Large intestine (tissue), 3 donors: Measurements from ENCODE around the gene COPS9. TPM values are rescaled to one million over a fixed set of nuclear protein-coding genes. Genes with fewer than 3 reads are reported as not detected.

Source experiments
- DNase-seq, 2 donors: peaks; one replicate each; pipeline versions ENCODE4 v3.0.0 to v3.0.0-alpha.2; 2013
- H3K27ac ChIP-seq: one replicate; pipeline ENCODE4 v1.5.1; 2013; ENCODE audit warnings: low read length
- H3K27me3 ChIP-seq: 2 replicates; pipeline ENCODE4 v1.6.1; 2013; ENCODE audit warnings: low read length; ENCODE audit not compliant: control insufficient read depth, insufficient read depth
- H3K36me3 ChIP-seq: 2 replicates; pipeline ENCODE4 v1.6.1; 2013; ENCODE audit warnings: low read length; ENCODE audit not compliant: control insufficient read depth, insufficient read depth
- H3K4me1 ChIP-seq: one replicate; pipeline ENCODE4 v1.6.1; 2013; ENCODE audit warnings: low read length; ENCODE audit not compliant: control insufficient read depth, insufficient read depth
- H3K4me3 ChIP-seq: one replicate; pipeline ENCODE4 v1.5.1; 2013; ENCODE audit warnings: low read length
- H3K9me3 ChIP-seq: one replicate; pipeline ENCODE4 v1.6.1; 2013; ENCODE audit warnings: mild to moderate bottlenecking, low read depth, low read length, moderate library complexity; ENCODE audit not compliant: control insufficient read depth
- WGBS: methylation state at CpG from one replicate; pipeline ENCODE4 v1.1.5; 2013; ENCODE audit warnings: low lambda C conversion rate; ENCODE audit not compliant: insufficient coverage; 5-methylcytosine and 5-hydroxymethylcytosine counted together
- polyA plus RNA-seq: library from polyadenylated mRNA; unstranded; fragments of 120-200 nt; gene quantifications from one replicate; pipeline ENCODE4 v1.2.1, GENCODE V29; 2013

The COPS9 gene
- polyA plus RNA-seq, 1 donor: 106 TPM

DNA sequence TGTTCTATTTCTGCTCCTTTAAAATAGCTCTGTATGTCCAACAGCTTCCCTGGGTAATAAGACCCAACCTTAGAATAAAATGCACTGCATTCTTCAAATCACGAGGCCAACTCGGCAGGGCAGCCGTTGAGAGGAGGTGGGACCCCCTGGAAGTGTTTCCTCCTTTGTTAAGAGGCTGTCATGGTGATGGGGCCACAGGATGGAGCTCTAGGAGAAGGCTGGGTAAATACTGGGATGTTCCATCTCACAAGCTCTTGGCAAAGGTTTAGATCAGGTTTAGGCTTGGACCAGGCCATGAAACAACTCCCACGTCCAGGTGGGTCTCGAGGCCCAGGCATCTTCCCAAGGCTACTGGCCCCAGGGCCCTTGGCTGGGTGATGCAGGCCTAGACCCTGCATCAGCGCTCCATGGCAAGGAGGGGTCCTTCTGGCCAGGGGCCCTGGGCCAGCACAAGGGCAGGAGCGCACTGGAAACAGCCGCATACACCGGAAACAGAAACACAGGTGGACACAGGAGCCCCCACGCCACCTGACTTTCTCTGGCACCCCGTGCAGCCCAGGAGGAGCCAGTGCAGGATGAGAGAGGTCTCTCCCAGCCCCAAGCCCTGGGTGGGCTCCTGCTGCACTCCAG lies 43.2 kb upstream of the COPS9 start:
- peaks cover 4% of the 10 kb centered on the region for H3K27me3 ChIP-seq
- H3K4me1 ChIP-seq: no peaks in the 10 kb centered on the region
- no peak overlapping the region for H3K4me3 ChIP-seq
- H3K36me3 ChIP-seq: no peaks in the 10 kb centered on the region
- no peak overlapping the region for H3K27ac ChIP-seq
- DNase-seq: no peak
- WGBS: no CpG with 5 or more reads among the region's 11 CpGs
- H3K9me3 ChIP-seq: no peaks in the 10 kb centered on the region

DNA sequence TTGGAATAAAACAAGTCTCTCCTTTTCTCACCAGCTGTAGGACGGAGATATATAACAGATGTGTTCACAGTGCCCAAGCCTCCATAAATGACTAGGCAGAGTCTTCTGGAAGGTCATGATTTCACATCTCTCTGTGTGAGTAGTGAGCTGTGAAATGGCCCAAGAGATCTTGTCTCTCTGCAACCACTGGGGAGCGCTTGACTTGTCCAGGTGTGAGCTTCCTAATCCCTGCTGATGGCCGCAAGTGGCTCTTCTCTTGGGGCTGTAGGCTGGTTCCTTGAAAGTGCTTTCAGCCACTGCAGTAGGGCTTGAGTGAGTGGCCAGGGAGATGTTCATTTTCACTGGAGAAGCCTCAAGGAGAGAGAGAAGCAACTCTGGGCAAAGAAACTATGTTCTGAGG lies 42.5 kb upstream of the COPS9 start:
- WGBS: no CpG with 5 or more reads among the region's 3 CpGs
- Histone ChIP-seq H3K36me3 (no peaks in the 10 kb centered on the region), H3K4me1 (no peaks in the 10 kb centered on the region)

GRCh38 chr2:240174496-240174895 lies 38.4 kb upstream of the COPS9 start:
- H3K27me3 ChIP-seq: peaks cover 11% of the 10 kb centered on the region
- H3K4me3 ChIP-seq: no peak overlapping the region
- DNase-seq: no peak
- H3K9me3 ChIP-seq: no peaks in the 10 kb centered on the region
- H3K36me3 ChIP-seq: no peaks in the 10 kb centered on the region
- 63% methylated on average over 3 of the region's 7 CpGs for WGBS
- no peaks in the 10 kb centered on the region for H3K4me1 ChIP-seq
- no peak overlapping the region for H3K27ac ChIP-seq

More for the DNA sequence above, 42.5 kb upstream of the COPS9 start:
- peaks cover 4% of the 10 kb centered on the region for H3K27me3 ChIP-seq
- no peak overlapping the region for H3K27ac ChIP-seq
- H3K9me3 ChIP-seq: no peaks in the 10 kb centered on the region
- no peak for DNase-seq
- H3K4me3 ChIP-seq: no peak overlapping the region

DNA sequence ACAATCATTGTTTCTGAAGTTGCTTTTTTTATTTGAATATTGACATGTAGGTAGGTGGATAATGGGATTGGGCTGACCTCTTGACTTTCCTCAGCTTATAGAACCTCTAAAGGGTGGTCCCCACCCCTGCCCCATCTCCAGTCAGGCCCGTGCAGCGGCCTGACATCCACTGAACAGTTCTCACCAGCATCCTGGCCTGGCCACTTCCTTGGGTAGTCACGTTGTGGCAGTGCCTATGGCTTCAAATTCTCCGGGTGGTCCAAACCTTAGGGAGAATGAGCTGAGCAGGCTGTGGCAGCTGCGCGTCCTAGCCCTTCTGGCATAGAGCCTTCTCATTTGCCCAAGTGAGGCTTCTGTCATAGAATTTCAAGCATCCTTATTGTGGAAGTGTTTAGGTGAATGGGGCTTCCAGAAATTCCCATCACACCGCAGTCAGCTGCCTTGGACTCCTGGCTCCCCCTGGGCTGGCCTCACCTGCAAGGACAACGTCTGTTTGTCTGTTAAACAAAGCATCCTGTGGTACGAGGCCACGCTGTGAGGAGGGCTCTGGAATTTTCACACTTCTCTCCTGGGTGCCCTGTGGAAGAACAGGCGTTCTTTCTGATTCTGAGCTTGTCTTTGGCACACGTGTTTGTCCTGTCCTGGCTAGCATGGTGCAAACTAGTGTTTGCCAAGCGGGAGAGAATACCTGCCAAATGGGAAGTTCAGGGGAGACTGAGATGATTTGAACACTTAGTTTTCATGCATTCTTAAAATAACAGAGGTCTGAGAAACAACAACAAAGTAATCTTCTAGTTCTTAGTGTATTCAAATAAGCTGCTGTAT lies 36.2 kb upstream of the COPS9 start:
- no peak for DNase-seq
- WGBS: no CpG with 5 or more reads among the region's 13 CpGs
- H3K4me3 ChIP-seq: no peak overlapping the region
- H3K4me1 ChIP-seq: no peaks in the 10 kb centered on the region
- peaks cover 11% of the 10 kb centered on the region for H3K27me3 ChIP-seq
- no peaks in the 10 kb centered on the region for H3K9me3 ChIP-seq
- H3K36me3 ChIP-seq: no peaks in the 10 kb centered on the region
- no peak overlapping the region for H3K27ac ChIP-seq

DNA sequence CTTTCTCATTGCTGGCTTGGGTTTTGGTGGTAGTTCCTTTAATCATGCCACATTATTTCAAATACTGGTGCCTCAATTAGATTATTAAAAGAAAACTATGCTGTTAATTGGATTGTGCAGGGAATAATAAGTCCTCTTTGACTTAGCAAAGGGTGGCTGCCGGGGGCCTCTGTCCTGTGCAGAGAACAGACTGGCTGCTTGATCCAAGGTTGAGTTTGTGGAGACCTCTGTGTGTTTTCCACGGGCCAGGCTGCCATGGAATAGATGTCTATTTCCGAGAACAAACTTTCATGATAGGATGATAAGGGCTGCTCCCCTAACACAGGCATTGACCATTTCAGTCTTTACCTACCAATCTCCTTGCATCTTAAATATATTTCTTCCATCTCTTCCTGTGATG lies 34.8 kb upstream of the COPS9 start:
- Histone ChIP-seq H3K27me3 (peaks cover 7% of the 10 kb centered on the region), H3K9me3 (no peaks in the 10 kb centered on the region), H3K36me3 (no peaks in the 10 kb centered on the region), H3K4me3 (no peak overlapping the region), H3K4me1 (no peaks in the 10 kb centered on the region), H3K27ac (no peak overlapping the region)
- no peak for DNase-seq
- no CpG with 5 or more reads among the region's 3 CpGs for WGBS

- peaks cover 7% of the 10 kb centered on the region for H3K27me3 ChIP-seq
- 0% methylated on average over 2 of the region's 6 CpGs for WGBS
Observed at GRCh38 chr2:240170354-240170735, 34.2 kb upstream of the COPS9 start.

GRCh38 chr2:240169486-240170353 lies 33.6 kb upstream of the COPS9 start:
- H3K27ac ChIP-seq: no peak overlapping the region
- no peak for DNase-seq
- no peaks in the 10 kb centered on the region for H3K36me3 ChIP-seq
- WGBS: no CpG with 5 or more reads among the region's 15 CpGs
- H3K4me1 ChIP-seq: no peaks in the 10 kb centered on the region
- no peak overlapping the region for H3K4me3 ChIP-seq
- peaks cover 7% of the 10 kb centered on the region for H3K27me3 ChIP-seq
- no peaks in the 10 kb centered on the region for H3K9me3 ChIP-seq

More at GRCh38 chr2:240170354-240170735, 34.2 kb upstream of the COPS9 start:
- Histone ChIP-seq H3K36me3 (no peaks in the 10 kb centered on the region), H3K4me3 (no peak overlapping the region), H3K9me3 (no peaks in the 10 kb centered on the region), H3K4me1 (no peaks in the 10 kb centered on the region), H3K27ac (no peak overlapping the region)
- DNase-seq: no peak

- H3K9me3 ChIP-seq: no peaks in the 10 kb centered on the region
- H3K4me3 ChIP-seq: no peak overlapping the region
- no CpG with 5 or more reads among the region's 26 CpGs for WGBS
- H3K27me3 ChIP-seq: peaks cover 7% of the 10 kb centered on the region
- H3K27ac ChIP-seq: no peak overlapping the region
- no peak for DNase-seq
- H3K4me1 ChIP-seq: no peaks in the 10 kb centered on the region
- no peaks in the 10 kb centered on the region for H3K36me3 ChIP-seq
Observed at GRCh38 chr2:240168546-240169361, 32.6 kb upstream of the COPS9 start.

GRCh38 chr2:240168041-240168440 lies 31.9 kb upstream of the COPS9 start:
- WGBS: no CpG with 5 or more reads among the region's 18 CpGs
- Histone ChIP-seq H3K4me1 (no peaks in the 10 kb centered on the region), H3K4me3 (no peak overlapping the region), H3K36me3 (no peaks in the 10 kb centered on the region), H3K27me3 (peaks cover 7% of the 10 kb centered on the region), H3K9me3 (no peaks in the 10 kb centered on the region), H3K27ac (no peak overlapping the region)
- no peak for DNase-seq

DNA sequence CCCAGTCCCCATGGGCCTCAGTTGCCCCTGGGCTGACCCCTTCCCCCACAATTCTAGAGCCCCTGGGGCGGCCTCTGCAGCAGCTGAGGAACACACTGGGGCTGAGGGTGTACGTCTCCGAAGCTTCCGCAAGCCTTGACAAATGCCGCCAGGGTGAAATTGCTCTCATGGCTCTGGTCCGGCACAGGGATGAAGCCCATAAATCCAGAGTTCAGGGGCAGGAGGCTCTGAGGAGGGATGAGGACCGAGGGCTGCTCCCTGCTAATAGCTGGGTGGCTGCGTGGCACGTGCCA lies 31.4 kb upstream of the COPS9 start:
- no peaks in the 10 kb centered on the region for H3K4me1 ChIP-seq
- H3K36me3 ChIP-seq: no peaks in the 10 kb centered on the region
- no peak overlapping the region for H3K4me3 ChIP-seq
- peaks cover 6% of the 10 kb centered on the region for H3K27me3 ChIP-seq
- H3K9me3 ChIP-seq: no peaks in the 10 kb centered on the region
- WGBS: 60% methylated on average over 1 of the region's 9 CpGs
- no peak overlapping the region for H3K27ac ChIP-seq
- DNase-seq: no peak
